K562 treated with DMSO at 1 percent for 4 hours (cell line): ENCODE data around the gene RAD51B. TPM values are rescaled to one million over a fixed set of nuclear protein-coding genes. Genes with fewer than 3 reads are reported as not detected.

ENCODE experiments used
- total RNA-seq: library from RNA; unstranded; fragments of 300-600 nt; gene quantifications from 2 replicates; pipeline ENCODE4 v1.2.3, GENCODE V29; 2022; ENCODE audit not compliant: insufficient read depth

The RAD51B gene
- 2.3 and 5.5 TPM in 2 replicates for total RNA-seq

DNA sequence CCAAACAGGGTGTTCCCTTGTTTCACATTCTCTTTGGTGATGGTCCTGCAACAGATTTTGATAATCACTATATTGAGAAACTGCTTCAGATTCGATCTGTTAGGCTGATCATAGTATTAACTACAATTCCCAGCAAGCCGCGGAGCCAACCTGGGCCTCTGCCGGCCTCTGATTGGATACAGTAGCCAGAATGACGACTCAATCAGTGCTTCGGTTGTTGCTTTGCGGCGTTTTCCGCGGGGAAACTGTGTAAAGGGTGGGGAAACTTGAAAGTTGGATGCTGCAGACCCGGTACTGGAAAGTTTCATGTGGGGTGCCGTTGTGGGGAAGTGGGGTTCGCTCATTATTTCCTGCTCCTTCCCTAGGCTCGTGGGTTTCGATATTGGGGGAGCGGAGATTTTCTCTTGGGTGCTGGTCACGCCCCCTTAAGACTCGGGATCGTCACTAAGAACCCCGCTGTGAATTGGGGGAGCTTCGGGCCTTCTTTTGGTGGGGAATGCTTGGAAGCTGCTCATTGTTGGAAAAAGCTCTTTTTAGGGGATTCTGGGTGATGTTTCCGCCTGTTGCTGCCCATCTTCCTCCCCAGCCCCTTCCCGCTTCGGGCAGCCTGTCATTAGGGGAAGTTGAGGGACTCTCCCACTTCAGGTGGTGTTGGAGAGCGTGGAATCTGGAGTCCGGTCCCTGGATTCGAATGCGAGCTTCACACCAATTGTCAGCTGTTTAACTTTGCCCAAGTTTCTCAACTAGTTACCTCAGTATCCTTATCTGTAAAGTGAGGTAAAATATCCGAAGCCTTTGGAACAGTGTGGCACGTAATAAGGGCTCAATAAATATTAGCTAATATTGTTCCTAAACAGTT lies at the start of gene RAD51B:
Gene RAD51B (plus strand): TSS at position 217 of the 859 bp plus-strand sequence.

GRCh38 chr14:67816326-67817002 lies 3.1 kb upstream of the RAD51B start, which contains the start of gene ZFYVE26:
Gene ZFYVE26, minus strand, starts transcription at chr14:67816590. Its CDS starts 627 bp downstream, at chr14:67815963.

Other genes starting within 250 kb of the RAD51B start
- gene PIGH, start 219.5 kb upstream of the RAD51B start, total RNA-seq = 26.7 and 44.4 TPM in 2 replicates
- 36.8 and 44.2 TPM in 2 replicates for gene ARG2, start 199.9 kb upstream of the RAD51B start, total RNA-seq
- 48.8 and 50.9 TPM in 2 replicates for gene VTI1B, start 145.1 kb upstream of the RAD51B start, total RNA-seq
- gene RDH11, start 124.0 kb upstream of the RAD51B start, total RNA-seq = 30.4 and 54.0 TPM in 2 replicates
- gene RDH12, start 117.9 kb upstream of the RAD51B start, total RNA-seq = not detected in 2 replicates
- gene ZFYVE26, start 3.2 kb upstream of the RAD51B start, total RNA-seq = 5.3 and 6.4 TPM in 2 replicates